NCI-H146 (cell line): ENCODE measurements around the gene TRAFD1.
"Not testable (repeated sequence)": the region's sequence is repeated elsewhere in the genome, so short reads cannot be mapped to it uniquely, and the experiment has no call there.

Experiments used
- DNase-seq: peaks from one replicate; lab custom pipeline; 2025; lab: John Stamatoyannopoulos, UW

Gene TRAFD1, protein sequence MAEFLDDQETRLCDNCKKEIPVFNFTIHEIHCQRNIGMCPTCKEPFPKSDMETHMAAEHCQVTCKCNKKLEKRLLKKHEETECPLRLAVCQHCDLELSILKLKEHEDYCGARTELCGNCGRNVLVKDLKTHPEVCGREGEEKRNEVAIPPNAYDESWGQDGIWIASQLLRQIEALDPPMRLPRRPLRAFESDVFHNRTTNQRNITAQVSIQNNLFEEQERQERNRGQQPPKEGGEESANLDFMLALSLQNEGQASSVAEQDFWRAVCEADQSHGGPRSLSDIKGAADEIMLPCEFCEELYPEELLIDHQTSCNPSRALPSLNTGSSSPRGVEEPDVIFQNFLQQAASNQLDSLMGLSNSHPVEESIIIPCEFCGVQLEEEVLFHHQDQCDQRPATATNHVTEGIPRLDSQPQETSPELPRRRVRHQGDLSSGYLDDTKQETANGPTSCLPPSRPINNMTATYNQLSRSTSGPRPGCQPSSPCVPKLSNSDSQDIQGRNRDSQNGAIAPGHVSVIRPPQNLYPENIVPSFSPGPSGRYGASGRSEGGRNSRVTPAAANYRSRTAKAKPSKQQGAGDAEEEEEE

DNA sequence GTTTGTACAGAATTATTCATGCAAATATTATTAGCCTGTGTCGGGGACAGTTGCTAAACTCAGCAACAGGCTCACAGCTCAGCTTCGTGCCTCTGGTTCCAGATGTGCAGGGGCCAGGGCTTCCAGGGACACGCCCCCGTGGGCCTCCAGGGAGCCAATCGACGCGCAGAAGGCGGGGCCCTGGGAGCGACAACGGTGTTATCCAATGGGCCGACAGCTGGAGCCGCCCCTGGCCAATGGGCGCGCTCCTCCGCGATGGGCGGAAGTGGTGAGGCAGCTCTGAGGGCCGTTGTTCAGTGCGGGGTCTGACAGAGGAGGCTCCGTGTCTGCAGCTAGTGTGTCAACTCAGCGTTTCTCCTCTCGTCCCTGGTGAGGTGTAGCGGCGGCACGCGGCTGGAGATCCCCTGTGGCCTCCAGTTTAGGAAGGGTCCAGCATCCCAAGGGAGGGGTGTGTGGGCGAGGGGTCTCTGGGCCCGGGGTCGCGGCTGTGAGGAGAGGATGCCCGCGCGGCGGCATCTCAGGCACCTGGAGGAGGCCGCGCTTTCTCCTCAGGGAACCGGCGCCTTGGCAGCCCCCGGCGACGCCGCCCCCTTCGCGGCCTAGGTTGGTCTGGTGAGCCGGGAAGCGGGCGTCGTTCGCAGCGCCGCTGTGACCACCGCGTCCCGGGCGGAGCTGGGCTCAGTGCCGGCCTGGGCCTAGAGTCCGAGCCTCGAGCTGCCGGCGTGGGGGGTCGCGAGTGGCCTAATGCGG, at the start of gene TRAFD1:
Gene TRAFD1 (plus strand): TSS at position 311 of the 750 bp plus-strand sequence. CDS start 4,963 bp downstream, outside the sequence.
- peak; percentile 96 for DNase-seq

DNA sequence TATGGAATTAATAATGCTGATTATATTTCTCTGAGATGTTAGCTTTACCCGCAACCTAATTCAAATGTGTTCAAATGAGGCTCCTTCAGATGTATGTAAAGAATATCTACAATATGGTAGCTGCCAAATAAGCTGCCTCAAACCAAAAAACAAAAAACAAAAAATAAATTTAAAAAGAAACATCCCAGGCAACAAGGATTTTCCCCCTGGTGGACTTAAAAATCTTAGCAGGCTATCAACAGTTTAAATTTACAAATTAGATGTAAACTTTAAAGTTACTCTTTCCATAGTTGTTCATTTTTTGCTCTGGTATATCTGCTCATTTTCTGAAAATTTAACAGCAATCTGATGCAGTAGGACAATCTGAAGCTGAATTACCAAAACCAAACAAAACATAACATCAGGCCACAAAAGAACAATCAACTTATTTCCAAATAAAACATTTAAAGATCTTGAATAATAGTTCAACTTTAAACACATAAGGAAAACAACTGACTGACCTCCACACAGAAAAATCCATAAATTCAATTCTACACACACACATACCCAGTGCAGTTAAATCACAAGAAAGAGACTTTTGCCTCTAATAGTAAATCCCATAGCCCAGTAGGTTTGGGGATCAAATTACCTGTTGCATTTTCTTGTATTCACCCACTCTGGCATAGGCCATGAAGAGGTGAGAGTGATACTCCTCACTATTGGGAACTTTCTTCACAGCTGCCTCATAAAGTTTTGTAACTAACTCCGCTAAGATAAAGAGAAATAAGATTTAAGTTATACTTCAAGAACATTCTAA, 38.1 kb upstream of the TRAFD1 start:
- DNase-seq = no peak

DNA sequence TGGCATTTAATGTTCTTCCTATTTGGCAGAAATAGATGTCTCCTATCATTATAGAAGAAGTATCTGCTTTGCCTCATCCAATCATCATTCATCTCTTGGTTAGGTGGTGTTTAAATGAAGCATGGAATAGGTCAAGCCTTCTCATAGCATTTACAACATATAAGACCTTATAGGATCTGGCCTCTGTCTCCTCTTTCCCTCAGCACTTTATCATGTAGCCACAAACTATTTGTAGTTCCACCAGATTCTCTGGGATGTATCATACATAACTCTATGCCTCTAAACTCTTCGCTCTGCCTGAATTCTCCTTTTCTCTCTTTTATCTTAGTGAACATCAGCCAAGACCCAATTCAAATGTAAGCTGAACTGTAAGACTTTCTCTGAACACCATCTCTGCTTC, 37.5 kb upstream of the TRAFD1 start:
- no peak for DNase-seq

DNA sequence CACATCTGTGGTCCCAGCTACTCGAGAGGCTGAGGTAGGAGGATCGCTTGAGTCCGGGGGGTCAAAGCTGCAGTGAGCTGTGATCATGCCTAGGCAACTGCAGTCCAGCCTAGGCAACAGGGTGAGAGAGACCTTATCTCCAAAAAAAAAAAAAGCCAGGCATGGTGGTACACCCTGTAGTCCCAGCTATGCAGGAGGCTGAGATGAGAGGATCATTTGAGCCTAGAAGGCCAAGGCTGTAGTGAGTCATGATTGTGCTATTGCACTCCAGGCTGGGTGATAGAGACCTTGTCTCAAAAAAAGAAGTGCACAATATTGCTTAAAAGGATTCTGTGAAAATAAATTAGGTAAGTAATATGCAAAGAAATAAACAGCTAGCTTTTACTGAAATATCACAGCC, 33.8 kb upstream of the TRAFD1 start:
- DNase-seq = no peak

DNA sequence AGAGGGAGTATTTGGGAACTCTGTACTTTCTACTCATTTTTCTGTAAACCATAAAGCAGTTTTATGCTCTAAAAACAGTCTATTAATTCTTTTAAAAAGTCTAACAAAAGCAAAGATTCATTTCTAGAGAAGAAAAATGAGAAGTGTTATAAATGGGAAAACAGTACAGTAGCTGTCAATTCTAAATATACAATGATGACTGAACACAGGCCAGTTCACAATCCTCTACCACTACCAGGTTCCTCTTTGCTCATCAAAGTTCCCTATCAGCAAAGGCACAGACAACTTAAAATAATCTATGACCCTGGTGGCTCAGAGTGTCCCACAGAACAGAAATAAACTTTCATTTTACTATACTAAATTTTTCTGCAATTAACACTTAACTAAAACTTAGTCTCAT, 29.3 kb upstream of the TRAFD1 start:
- DNase-seq = no peak

DNA sequence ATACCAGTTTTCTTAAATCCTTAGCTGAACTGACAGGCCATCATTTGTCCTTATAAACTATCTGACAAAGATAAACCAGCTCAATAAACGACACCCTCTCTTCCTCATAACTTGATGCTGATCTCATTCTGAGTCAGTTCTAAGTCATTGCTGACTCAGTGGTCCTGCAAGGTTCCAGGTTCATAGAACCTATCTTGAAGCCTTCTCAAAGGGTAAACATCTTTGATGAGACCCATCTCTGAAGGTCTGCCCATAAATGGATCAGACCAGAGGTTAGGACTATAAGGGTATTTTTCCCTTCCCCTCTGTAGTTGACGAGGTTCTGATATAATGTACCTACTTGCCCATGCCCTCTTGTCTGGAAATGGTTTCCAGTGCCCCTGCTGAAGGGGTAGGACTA, 28.7 kb upstream of the TRAFD1 start:
- no peak for DNase-seq

DNA sequence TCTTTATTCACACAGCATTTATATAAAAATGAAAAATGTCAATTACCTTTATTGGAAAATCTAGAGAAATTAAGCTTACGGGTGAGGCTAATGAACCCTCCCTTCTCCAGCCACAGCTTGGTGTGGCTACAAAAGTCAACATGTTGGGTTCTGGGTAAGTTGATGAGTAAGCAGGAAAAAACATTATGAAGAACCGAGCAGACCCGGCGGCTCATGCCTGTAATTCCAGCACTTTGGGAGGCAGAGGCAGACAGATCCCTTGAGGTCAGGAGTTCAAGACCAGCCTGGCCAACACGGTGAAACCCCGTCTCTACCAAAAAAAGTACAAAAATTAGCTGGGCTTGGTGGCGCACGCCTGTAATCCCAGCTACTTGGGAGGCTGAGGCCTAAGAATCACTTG, 27.7 kb upstream of the TRAFD1 start:
- no peak for DNase-seq

DNA sequence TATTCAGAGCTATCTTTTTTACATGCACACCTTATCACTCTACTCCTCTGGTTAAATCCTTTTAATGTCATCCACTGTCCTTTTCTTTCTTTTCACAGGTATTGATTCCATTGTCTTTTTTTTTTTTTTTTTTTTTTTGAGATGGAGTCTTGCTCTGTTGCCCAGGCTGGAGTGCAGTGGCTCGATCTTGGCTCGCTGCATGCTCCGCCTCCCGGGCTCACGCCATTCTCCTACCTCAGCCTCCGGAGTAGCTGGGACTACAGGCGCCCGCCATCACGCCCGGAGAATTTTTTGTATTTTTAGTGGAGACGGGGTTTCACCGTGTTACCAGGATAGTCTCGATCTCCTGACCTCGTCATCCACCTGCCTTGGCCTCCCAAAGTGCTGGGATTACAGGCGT, 24.9 kb upstream of the TRAFD1 start:
- not testable (repeated sequence) for DNase-seq

DNA sequence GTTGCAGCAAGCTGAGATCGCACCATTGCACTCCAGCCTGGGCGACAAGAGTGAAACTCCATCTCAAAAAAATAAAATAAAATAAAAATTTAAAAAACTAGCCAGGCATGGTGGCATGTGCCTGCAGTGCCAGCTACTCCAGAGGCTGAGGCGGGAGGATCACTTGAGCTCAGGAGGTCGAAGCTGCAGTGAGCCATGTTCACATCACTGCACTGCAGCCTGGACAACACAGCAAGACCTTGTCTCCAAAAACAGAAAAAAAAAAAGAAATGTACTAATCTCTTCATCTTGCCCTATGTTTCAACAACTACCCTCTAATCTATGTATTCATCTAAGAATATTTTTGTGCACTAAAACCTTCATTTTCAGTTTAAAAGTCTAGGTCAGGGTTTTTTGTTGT, 23.2 kb upstream of the TRAFD1 start:
- DNase-seq = no peak

DNA sequence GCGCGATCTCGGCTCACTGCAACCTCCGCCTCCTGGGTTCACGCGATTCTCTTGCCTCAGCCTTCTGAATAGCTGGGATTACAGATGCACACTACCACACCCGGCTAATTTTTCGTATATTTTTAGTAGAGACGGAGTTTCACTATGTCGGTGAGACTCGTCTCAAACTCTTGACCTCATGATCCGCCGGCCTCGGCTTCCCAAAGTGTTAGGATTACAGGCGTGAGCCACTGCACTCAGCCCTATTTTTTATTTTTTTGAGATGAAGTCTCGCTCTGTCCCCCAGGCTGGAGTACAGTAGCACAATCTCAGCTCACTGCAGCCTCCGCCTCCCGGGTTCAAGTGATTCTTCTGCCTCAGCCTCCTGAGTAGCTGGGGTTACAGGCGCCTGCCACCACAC, 22.6 kb upstream of the TRAFD1 start:
- DNase-seq = not testable (repeated sequence)

DNA sequence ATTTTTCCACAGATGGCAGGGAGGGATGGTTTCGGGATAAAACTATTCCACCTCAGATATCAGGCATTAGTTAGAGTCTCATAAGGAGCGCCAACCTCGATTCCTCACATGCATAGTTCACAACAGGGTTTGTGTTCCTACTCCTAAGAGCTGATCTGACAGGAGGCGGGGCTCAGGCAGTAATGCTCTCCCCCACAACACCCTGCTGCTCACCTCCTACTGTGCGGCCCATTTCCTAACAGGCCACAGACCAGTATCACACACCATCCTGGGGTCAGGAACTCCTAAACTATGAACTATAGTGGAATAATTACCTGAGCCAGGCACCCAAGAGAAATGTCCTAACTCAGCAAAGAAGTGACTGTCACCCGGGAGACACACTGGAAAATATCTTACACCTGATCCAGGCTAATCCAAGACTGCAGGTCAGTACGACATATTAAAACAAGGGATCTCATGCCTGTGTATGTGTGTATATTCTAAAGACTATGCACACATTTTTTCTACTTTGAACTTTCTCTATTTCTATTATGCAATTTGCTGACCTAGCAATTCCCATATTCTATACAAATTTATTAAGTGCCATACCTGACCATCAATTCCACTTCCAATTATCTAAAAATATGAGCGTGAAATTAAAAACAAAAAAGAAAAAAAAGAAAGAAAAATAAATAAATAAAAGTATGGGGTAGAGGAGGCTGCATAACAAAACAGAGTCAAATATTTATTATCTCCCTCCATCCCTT, 21.4 kb upstream of the TRAFD1 start:
- no peak for DNase-seq

DNA sequence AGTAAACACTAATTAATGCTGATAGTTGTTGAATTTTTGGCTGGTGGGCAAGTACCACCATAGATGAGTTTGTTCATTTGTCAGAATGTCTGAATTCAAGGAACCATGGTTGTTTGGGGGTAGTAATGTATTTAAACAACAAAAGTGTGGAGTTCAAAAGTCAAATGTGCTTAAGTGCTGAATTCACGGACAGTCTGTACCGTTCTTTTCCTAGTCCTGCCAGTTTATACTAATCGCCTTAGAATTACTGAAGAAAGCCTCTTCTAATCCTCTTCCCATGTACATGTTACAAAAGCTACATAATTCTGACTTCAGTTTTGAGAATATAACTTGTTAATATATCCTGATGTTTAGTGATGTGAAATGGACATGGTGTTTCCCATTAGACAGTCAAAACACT, 19.5 kb upstream of the TRAFD1 start:
- DNase-seq = no peak

DNA sequence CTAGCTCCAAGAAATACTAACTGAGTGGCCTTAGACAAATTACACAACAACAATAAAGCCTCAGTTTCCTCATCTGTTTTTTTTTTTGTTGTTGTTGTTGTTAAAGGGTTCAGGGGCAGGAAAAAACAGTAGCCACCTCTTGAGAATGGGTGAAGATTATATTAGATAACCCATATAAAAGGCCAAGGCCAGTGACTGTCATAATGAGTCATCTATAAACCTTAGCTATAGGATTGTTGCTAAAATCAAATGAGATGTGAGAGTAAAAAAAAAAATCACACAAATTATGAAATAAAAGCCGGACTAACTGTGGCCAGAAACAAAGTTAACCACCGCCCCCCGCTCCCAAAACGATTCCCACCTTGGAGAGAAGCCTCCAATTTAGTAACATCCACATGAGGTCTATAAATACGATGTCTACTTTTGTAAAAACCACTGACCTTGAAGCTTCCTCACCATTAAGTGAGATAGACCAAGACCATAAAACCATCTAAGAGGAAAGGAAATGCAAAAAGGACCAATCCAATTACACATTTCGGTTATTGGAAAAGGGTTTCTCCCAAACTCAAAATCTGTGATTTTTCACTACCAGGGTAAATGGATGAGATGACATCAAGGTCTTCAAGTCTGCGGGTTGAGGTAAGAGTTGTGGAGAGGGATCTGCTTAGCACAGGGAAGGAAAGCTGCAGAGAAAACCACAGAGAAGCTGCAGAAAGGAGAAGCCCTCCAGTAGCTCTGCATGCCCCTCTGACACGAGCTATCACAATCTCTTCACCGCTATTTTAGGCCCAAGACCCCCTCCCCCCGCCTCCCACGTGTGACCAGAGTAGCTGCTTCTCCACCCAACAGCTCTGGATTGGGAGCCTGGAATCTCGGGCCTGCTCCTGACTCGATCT, 17.8 kb upstream of the TRAFD1 start:
- peak; percentile 29 for DNase-seq

DNA sequence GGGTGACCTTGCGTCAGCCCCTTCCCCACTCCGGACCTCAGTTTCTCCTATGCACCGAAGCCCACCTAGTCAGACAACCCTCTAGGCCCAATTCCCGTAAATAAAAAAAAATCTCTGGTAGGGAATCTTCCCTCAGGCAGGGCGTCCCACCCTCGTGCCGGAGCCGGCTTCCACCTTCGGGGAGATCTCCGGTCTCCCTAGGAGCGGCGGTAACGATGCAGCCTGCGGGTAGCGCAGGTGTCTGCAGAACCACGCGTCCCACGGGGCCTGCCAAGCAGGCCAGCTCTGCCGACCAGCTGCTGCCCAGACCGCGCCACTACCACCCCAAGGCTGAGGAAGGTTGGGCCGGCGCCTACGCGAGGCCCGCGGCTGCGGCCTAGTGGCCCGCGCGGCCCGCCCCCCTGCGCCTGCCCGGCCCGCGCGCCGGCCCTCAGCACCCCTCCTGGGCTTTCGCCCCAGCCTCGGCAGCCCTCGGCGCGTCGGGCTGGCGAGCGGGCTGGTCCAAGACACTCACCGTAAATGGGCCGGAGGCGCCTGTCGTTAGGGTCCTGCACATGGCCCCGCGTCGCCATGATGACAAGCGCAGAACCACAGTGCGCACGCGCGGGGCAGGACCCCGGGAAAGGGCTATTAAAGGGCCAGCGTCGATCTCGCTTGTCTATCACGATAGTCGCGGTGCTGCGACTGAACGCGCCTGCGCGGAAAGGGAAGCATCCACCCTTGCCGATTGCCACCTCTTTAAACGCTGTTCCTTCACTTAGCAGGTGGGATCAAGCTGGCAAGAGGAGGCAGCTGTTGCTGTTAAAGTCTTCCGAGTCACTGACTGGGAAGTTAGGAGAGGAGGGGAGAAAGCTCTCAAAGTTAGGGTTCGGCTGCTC, 16.9 kb upstream of the TRAFD1 start, which contains the start of gene NAA25:
Gene NAA25 (minus strand): TSS at position 582 of the 878 bp plus-strand sequence. CDS start 10 bp downstream, at position 572.
- peak; percentile 82 for DNase-seq

DNA sequence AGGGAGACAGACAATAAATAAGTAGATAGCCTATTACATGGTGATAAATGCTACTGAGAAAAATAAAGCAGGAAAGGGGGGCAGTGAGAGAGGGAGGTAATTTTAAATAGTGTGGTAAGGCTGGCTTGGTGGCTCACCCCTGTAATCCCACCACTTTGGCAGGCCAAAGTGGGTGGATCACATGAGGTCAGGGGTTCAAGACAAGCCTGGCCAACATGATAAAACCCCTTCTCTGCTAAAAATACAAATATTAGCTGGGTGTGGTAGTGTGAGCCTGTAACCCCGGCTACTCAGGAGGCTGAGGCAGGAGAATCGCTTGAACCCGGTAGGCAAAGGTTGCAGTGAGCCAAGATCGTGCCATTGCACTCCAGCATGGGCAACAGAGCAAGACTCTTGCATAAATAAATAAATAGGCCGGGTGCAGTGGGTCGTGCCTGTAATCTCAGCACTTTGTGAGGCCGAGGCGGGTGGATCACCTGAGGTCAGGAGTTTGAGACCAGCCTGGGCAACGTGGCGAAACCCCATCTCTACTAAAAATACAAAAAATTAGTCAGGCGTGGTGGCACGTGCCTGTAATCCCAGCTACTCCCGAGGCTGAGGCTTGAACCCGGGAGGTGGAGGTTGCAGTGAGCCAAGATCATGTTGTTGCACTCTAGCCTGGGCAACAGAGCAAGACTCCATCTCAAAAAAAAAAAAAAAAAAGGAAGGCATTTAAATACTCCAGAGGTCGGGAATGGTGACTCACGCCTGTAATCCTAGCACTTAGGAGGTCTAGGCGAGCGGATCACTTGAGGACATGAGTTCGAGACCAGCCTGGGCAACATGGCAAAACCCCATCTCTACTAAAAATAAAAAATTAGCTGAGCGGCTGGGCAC, 14.3 kb upstream of the TRAFD1 start:
- DNase-seq = not testable (repeated sequence)

DNA sequence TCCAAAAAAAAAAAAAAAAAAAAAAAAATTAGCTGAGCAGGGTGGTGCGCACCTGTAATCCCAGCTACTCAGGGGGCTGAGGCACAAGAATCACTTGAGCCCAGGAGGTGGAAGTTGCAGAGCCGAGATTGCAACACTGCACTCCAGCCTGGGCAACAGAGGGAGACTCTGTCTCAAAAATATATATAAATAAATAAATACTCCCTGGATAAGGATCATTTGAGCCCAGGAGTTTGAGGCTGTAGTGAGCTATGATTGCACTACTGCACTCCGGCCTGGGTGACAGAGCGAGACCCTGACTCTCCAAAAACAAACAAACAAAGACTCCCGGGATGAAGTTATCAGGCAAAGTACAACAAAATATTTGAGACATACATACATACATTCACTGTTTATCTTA, 13.4 kb upstream of the TRAFD1 start:
- DNase-seq = no peak

DNA sequence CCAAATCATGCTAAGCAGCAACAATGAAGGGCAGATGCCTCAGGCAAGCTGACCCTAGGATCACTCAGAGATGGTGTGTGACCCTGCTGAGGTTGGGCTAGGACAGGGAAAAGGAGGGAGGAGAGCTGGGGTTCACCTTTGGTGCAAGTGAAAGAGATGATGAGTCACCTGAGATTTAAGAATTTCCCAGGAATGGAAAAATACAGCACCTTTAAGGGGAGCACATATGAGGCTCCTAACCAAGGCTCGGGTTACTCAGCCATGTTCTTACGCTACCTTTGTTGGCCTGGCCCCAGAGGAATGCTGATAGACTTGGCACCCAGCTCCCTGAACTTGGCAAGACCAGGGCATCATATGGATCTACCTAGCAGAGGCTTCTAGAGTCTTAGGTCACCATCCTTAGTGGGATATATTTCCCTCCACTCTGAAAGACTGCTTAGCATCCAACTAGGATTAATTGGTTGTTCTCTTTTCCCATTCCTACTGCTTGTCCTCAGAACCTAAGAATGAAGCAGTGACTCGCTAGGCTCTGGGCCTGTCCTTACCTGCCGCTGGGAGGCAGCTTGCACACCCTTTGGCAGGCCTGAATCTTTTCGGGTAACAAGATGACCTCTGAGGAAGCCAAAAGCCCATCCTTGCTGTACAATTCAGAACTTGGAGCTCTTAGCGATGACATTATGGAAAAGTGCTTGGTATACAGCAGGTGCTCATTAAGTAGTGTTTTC, 12.8 kb upstream of the TRAFD1 start:
- no peak for DNase-seq
